HEK293 (cell line): ENCODE data around the gene SNX5.

Experiments used
- CTCF ChIA-PET: fragments of 350-600 bp; formaldehyde crosslinking; extraction: SDS; loops from one replicate; lab custom pipeline; 2021; ENCODE audit warnings: antibody characterized with exemption; lab: Yijun Ruan, JAX
- POLR2A ChIA-PET: fragments of 300-600 bp; formaldehyde crosslinking; extraction: SDS; loops from one replicate; lab custom pipeline; 2020; ENCODE audit warnings: antibody characterized with exemption, inconsistent platforms; lab: Yijun Ruan, JAX
- H3K27ac ChIP-seq: fragments of 200-500 bp; sonication (Bioruptor generic); 2 replicates; pipeline ENCODE4 v1.5.1; 2014; ENCODE audit warnings: low read depth, low read length, control low read depth, inconsistent platforms; ENCODE audit errors: extremely low read depth
- H3K36me3 ChIP-seq, 2 experiments: fragments of 200-500 bp in 1 of 2; sonication (Bioruptor generic) in 1 of 2; 1 replicate in 1 of 2; 2 replicates in 1 of 2; pipeline ENCODE4 v1.5.1; 2014 to 2017; ENCODE audit warnings: inconsistent platforms in 2 of 2, low read length in 2 of 2; ENCODE audit not compliant: control insufficient read depth in 2 of 2, insufficient read depth in 1 of 2
- H3K4me1 ChIP-seq: fragments of 200-500 bp; sonication (Bioruptor generic); 2 replicates; pipeline ENCODE4 v1.5.1; 2014; ENCODE audit warnings: mild to moderate bottlenecking, low read length, inconsistent platforms; ENCODE audit not compliant: control insufficient read depth, insufficient read depth
- H3K4me3 ChIP-seq: 2 replicates; pipeline ENCODE4 v1.5.1; 2011; ENCODE audit warnings: low read depth, mild to moderate bottlenecking, control low read depth, low read length, moderate library complexity
- H3K9me3 ChIP-seq: fragments of 200-500 bp; sonication (Bioruptor generic); 2 replicates; pipeline ENCODE4 v1.5.1; 2014; ENCODE audit warnings: low read depth, low read length, inconsistent platforms; ENCODE audit not compliant: control insufficient read depth, insufficient read depth
- YY2 ChIP-seq: fragments of 450-650 bp; formaldehyde crosslinking; IDR thresholded peaks from 2 replicates; pipeline ENCODE4 v1.5.1; 2016; ENCODE audit warnings: missing biosample characterization, missing genetic modification characterization
- ZBTB20 ChIP-seq: fragments of 450-650 bp; formaldehyde crosslinking; IDR thresholded peaks from 2 replicates; pipeline ENCODE4 v1.5.1; 2016; ENCODE audit warnings: missing biosample characterization, missing genetic modification characterization
- ZEB2 ChIP-seq: fragments of 450-650 bp; formaldehyde crosslinking; IDR thresholded peaks from 2 replicates; pipeline ENCODE4 v1.5.1; 2016; ENCODE audit warnings: missing biosample characterization, missing genetic modification characterization
- ZNF266 ChIP-seq: fragments of 450-650 bp; formaldehyde crosslinking; IDR thresholded peaks from 2 replicates; pipeline ENCODE4 v1.5.1; 2016; ENCODE audit warnings: missing biosample characterization, missing genetic modification characterization, low read depth
- ZNF280D ChIP-seq: fragments of 450-650 bp; formaldehyde crosslinking; IDR thresholded peaks from 2 replicates; pipeline ENCODE4 v1.5.1; 2016; ENCODE audit warnings: missing biosample characterization, missing genetic modification characterization
- ZNF423 ChIP-seq: fragments of 450-650 bp; formaldehyde crosslinking; IDR thresholded peaks from 2 replicates; pipeline ENCODE4 v1.5.1; 2016; ENCODE audit warnings: missing biosample characterization, missing genetic modification characterization
- ZNF48 ChIP-seq: fragments of 450-650 bp; formaldehyde crosslinking; IDR thresholded peaks from 2 replicates; pipeline ENCODE4 v1.5.1; 2016; ENCODE audit warnings: missing biosample characterization, missing genetic modification characterization
- ZNF521 ChIP-seq: fragments of 450-650 bp; formaldehyde crosslinking; IDR thresholded peaks from 2 replicates; pipeline ENCODE4 v1.5.1; 2017; ENCODE audit warnings: missing biosample characterization, mild to moderate bottlenecking, missing genetic modification characterization
- ZNF529 ChIP-seq: fragments of 450-650 bp; formaldehyde crosslinking; IDR thresholded peaks from 2 replicates; pipeline ENCODE4 v1.5.1; 2017; ENCODE audit warnings: missing genetic modification characterization, missing biosample characterization; ENCODE audit not compliant: insufficient replicate concordance
- ZNF664 ChIP-seq: fragments of 450-650 bp; formaldehyde crosslinking; IDR thresholded peaks from 2 replicates; pipeline ENCODE4 v1.5.1; 2016; ENCODE audit warnings: missing biosample characterization, missing genetic modification characterization
- ZNF791 ChIP-seq: fragments of 450-650 bp; formaldehyde crosslinking; IDR thresholded peaks from 2 replicates; pipeline ENCODE4 v1.5.1; 2016; ENCODE audit warnings: missing biosample characterization, missing genetic modification characterization
- ZNF830 ChIP-seq: fragments of 450-650 bp; IDR thresholded peaks from 2 replicates; pipeline ENCODE4 v1.5.0; 2018; ENCODE audit warnings: missing biosample characterization, missing genetic modification characterization, low read depth, mild to moderate bottlenecking, moderate library complexity
- TF ChIP-seq, protein P1 (sequence below): fragments of 450-650 bp; formaldehyde crosslinking; IDR thresholded peaks from 2 replicates; pipeline ENCODE4 v1.5.1; 2016; ENCODE audit warnings: missing biosample characterization, missing genetic modification characterization
- TF ChIP-seq, protein P2 (sequence below): fragments of 450-650 bp; IDR thresholded peaks from 2 replicates; pipeline ENCODE4 v1.5.1; 2018; ENCODE audit warnings: missing biosample characterization, mild to moderate bottlenecking, missing genetic modification characterization
- TF ChIP-seq, protein P3 (sequence below): sonication (generic); formaldehyde crosslinking; IDR thresholded peaks from 2 replicates; pipeline ENCODE4 v1.8.1; 2022; ENCODE audit warnings: mild to moderate bottlenecking, moderate library complexity, missing genetic modification reagents
- TF ChIP-seq, protein P4 (sequence below): fragments of 450-650 bp; formaldehyde crosslinking; IDR thresholded peaks from 2 replicates; pipeline ENCODE4 v1.5.1; 2017; ENCODE audit warnings: missing biosample characterization, missing genetic modification characterization

SNX5 gene

DNA sequence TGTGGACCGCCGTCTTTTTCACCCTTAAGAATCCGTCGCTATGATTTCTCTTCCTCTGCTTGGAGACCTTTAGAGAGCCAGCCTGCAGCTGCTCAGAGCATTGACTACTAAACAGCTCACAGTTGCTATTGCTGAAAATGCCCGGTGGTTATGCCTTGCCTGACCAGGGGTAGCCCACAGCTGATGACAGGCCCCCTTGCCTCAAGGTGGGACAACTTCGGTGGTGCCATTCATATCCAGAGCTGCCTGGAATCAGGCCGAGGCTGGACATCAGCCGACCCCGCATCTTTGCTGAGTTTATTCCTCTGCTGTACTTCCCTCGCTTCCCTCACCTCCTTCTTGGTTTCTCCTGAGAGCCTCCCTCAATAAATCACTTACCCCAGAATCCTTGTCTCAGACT lies 49.5 kb upstream of the SNX5 start:
- Histone ChIP-seq H3K36me3 (peaks cover 0 to 11% of the 10 kb centered on the region in 2 experiments; a peak in 2 of 3 replicates), H3K9me3 (no peaks in the 10 kb centered on the region), H3K4me1 (no peaks in the 10 kb centered on the region), H3K27ac (no peak overlapping the region), H3K4me3 (no peak overlapping the region)
- ChIA-PET POLR2A (no interaction called here), CTCF (interaction anchor here (0.6 to 1.1 kb wide), 2 partner anchors 25 to 283 kb away, joined by 3 read pairs; no protein-coding TSS in a partner anchor)
- TF ChIP-seq ZNF664, result no peak
- no peak for TF ChIP-seq ZNF280D
- TF ChIP-seq, protein P1, sequence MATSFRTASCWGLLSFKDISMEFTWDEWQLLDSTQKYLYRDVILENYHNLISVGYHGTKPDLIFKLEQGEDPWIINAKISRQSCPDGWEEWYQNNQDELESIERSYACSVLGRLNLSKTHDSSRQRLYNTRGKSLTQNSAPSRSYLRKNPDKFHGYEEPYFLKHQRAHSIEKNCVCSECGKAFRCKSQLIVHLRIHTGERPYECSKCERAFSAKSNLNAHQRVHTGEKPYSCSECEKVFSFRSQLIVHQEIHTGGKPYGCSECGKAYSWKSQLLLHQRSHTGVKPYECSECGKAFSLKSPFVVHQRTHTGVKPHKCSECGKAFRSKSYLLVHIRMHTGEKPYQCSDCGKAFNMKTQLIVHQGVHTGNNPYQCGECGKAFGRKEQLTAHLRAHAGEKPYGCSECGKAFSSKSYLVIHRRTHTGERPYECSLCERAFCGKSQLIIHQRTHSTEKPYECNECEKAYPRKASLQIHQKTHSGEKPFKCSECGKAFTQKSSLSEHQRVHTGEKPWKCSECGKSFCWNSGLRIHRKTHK (tag by site-specific recombination), result no peak
- TF ChIP-seq ZEB2 (tag by site-specific recombination), result no peak
- TF ChIP-seq, protein P2, sequence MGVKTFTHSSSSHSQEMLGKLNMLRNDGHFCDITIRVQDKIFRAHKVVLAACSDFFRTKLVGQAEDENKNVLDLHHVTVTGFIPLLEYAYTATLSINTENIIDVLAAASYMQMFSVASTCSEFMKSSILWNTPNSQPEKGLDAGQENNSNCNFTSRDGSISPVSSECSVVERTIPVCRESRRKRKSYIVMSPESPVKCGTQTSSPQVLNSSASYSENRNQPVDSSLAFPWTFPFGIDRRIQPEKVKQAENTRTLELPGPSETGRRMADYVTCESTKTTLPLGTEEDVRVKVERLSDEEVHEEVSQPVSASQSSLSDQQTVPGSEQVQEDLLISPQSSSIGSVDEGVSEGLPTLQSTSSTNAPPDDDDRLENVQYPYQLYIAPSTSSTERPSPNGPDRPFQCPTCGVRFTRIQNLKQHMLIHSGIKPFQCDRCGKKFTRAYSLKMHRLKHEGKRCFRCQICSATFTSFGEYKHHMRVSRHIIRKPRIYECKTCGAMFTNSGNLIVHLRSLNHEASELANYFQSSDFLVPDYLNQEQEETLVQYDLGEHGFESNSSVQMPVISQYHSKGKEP (tag by site-specific recombination), result no peak
- no peak for TF ChIP-seq ZNF266 (tag by site-specific recombination)
- TF ChIP-seq, protein P3, sequence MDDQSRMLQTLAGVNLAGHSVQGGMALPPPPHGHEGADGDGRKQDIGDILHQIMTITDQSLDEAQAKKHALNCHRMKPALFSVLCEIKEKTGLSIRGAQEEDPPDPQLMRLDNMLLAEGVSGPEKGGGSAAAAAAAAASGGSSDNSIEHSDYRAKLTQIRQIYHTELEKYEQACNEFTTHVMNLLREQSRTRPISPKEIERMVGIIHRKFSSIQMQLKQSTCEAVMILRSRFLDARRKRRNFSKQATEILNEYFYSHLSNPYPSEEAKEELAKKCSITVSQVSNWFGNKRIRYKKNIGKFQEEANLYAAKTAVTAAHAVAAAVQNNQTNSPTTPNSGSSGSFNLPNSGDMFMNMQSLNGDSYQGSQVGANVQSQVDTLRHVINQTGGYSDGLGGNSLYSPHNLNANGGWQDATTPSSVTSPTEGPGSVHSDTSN (CRISPR knock-in tag), result no peak
- TF ChIP-seq ZNF423 (tag by site-specific recombination), result no peak
- no peak for TF ChIP-seq ZNF529
- no peak for TF ChIP-seq ZNF830
- TF ChIP-seq ZNF791, result no peak
- no peak for TF ChIP-seq ZNF48 (tag by site-specific recombination)
- TF ChIP-seq ZNF521 (tag by site-specific recombination), result no peak
- TF ChIP-seq ZBTB20, result no peak

DNA sequence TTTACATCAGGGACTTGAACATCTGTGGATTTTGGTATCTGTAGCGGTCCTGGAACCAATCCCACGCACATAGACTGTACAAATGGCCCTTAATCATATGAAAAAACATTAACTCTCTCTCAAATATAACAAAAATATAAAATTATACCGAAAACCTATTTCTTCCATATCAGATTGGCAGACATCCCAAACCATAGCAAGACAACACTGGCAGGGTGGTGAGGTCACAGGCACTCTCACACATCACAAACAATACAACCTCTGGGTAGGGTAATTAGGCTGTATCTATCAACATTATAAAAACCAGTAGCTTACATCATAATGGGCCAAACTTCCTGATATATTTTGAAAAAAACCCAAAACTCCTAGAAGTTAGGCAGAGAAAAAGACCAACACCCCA lies 48.2 kb upstream of the SNX5 start:
- CTCF ChIA-PET, result no interaction called here
- POLR2A ChIA-PET, result no interaction called here

More for the DNA sequence above, 48.2 kb upstream of the SNX5 start:
- no peaks in the 10 kb centered on the region; a peak in 1 of 3 replicates for H3K36me3 ChIP-seq
- no peak overlapping the region for H3K27ac ChIP-seq
- TF ChIP-seq, protein P4, sequence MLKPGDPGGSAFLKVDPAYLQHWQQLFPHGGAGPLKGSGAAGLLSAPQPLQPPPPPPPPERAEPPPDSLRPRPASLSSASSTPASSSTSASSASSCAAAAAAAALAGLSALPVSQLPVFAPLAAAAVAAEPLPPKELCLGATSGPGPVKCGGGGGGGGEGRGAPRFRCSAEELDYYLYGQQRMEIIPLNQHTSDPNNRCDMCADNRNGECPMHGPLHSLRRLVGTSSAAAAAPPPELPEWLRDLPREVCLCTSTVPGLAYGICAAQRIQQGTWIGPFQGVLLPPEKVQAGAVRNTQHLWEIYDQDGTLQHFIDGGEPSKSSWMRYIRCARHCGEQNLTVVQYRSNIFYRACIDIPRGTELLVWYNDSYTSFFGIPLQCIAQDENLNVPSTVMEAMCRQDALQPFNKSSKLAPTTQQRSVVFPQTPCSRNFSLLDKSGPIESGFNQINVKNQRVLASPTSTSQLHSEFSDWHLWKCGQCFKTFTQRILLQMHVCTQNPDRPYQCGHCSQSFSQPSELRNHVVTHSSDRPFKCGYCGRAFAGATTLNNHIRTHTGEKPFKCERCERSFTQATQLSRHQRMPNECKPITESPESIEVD (tag by site-specific recombination), result peak; percentile 59
- TF ChIP-seq YY2 (tag by site-specific recombination), result no peak
- H3K4me3 ChIP-seq, result no peak overlapping the region
- no peaks in the 10 kb centered on the region for H3K9me3 ChIP-seq
- H3K4me1 ChIP-seq, result no peaks in the 10 kb centered on the region
